ENCODE results near the gene OR10K1. TPM values are rescaled to one million over a fixed set of nuclear protein-coding genes. Genes with fewer than 3 reads are reported as not detected.

The OR10K1 gene
- total RNA-seq, 1 experiment from 2014 or later, result not detected

DNA sequence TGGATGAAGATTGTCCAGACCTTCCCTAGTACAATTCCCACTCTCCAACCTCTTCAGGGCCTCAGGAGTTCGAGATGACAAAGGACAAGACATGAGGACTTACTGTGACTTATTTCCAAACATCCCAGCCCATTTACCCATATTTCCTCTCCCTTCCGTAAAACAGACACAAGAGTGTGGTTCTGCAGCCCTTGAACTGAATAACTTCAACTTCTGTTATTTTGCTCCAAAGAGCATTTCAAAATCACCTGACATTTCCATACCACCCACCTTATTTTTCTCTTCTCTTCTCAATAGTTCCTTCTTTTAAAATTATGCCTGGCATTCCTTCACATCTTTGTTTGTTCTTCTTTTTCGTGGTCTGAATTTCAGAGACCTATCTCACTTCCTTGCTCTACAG is 26.9 kb upstream of the OR10K1 start:
- no peaks in the 10 kb centered on the region for H3K27me3 Mint-ChIP-seq (ENCODE audit: low read depth)
- CTCF ChIA-PET, result no interaction called here
- POLR2A ChIA-PET, result no interaction called here
- H3K4me3 Mint-ChIP-seq, result no peak overlapping the region
- peaks cover 25% of the 10 kb centered on the region for H3K9me3 Mint-ChIP-seq
- TF ChIP-seq TEAD4 (CRISPR knock-in tag; IDR thresholded peaks at IDR 0.05), result no peak
- TF ChIP-seq FOXK1 (CRISPR knock-in tag; IDR thresholded peaks at IDR 0.05), result no peak
- TF ChIP-seq NR2C2 (CRISPR knock-in tag; IDR thresholded peaks at IDR 0.05), result no peak
- TF ChIP-seq OVOL2 (CRISPR knock-in tag; IDR thresholded peaks at IDR 0.05; ENCODE audit: borderline replicate concordance), result no peak
- TF ChIP-seq, protein P1, sequence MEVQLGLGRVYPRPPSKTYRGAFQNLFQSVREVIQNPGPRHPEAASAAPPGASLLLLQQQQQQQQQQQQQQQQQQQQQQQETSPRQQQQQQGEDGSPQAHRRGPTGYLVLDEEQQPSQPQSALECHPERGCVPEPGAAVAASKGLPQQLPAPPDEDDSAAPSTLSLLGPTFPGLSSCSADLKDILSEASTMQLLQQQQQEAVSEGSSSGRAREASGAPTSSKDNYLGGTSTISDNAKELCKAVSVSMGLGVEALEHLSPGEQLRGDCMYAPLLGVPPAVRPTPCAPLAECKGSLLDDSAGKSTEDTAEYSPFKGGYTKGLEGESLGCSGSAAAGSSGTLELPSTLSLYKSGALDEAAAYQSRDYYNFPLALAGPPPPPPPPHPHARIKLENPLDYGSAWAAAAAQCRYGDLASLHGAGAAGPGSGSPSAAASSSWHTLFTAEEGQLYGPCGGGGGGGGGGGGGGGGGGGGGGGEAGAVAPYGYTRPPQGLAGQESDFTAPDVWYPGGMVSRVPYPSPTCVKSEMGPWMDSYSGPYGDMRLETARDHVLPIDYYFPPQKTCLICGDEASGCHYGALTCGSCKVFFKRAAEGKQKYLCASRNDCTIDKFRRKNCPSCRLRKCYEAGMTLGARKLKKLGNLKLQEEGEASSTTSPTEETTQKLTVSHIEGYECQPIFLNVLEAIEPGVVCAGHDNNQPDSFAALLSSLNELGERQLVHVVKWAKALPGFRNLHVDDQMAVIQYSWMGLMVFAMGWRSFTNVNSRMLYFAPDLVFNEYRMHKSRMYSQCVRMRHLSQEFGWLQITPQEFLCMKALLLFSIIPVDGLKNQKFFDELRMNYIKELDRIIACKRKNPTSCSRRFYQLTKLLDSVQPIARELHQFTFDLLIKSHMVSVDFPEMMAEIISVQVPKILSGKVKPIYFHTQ (CRISPR knock-in tag; IDR thresholded peaks at IDR 0.05), result no peak
- TF ChIP-seq PRRX2 (CRISPR knock-in tag; IDR thresholded peaks at IDR 0.05), result no peak
- TF ChIP-seq, protein P2, sequence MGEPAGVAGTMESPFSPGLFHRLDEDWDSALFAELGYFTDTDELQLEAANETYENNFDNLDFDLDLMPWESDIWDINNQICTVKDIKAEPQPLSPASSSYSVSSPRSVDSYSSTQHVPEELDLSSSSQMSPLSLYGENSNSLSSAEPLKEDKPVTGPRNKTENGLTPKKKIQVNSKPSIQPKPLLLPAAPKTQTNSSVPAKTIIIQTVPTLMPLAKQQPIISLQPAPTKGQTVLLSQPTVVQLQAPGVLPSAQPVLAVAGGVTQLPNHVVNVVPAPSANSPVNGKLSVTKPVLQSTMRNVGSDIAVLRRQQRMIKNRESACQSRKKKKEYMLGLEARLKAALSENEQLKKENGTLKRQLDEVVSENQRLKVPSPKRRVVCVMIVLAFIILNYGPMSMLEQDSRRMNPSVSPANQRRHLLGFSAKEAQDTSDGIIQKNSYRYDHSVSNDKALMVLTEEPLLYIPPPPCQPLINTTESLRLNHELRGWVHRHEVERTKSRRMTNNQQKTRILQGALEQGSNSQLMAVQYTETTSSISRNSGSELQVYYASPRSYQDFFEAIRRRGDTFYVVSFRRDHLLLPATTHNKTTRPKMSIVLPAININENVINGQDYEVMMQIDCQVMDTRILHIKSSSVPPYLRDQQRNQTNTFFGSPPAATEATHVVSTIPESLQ (CRISPR knock-in tag; IDR thresholded peaks at IDR 0.05), result no peak
- TF ChIP-seq CREM (CRISPR knock-in tag; IDR thresholded peaks at IDR 0.05), result no peak
- TF ChIP-seq ZNF263 (CRISPR knock-in tag; IDR thresholded peaks at IDR 0.05; ENCODE audit: low read depth), result no peak
- TF ChIP-seq, protein P3, sequence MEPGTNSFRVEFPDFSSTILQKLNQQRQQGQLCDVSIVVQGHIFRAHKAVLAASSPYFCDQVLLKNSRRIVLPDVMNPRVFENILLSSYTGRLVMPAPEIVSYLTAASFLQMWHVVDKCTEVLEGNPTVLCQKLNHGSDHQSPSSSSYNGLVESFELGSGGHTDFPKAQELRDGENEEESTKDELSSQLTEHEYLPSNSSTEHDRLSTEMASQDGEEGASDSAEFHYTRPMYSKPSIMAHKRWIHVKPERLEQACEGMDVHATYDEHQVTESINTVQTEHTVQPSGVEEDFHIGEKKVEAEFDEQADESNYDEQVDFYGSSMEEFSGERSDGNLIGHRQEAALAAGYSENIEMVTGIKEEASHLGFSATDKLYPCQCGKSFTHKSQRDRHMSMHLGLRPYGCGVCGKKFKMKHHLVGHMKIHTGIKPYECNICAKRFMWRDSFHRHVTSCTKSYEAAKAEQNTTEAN (CRISPR knock-in tag; IDR thresholded peaks at IDR 0.05), result no peak
- no peak for TF ChIP-seq ETV6 (CRISPR knock-in tag; IDR thresholded peaks at IDR 0.05)
- no peak for TF ChIP-seq TCF7 (CRISPR knock-in tag; IDR thresholded peaks at IDR 0.05; ENCODE audit: low read depth)
- TF ChIP-seq, protein P4, sequence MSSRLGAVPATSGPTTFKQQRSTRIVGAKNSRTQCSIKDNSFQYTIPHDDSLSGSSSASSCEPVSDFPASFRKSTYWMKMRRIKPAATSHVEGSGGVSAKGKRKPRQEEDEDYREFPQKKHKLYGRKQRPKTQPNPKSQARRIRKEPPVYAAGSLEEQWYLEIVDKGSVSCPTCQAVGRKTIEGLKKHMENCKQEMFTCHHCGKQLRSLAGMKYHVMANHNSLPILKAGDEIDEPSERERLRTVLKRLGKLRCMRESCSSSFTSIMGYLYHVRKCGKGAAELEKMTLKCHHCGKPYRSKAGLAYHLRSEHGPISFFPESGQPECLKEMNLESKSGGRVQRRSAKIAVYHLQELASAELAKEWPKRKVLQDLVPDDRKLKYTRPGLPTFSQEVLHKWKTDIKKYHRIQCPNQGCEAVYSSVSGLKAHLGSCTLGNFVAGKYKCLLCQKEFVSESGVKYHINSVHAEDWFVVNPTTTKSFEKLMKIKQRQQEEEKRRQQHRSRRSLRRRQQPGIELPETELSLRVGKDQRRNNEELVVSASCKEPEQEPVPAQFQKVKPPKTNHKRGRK (CRISPR knock-in tag; IDR thresholded peaks at IDR 0.05; ENCODE audit: borderline replicate concordance), result no peak
- TF ChIP-seq ELF4 (CRISPR knock-in tag; IDR thresholded peaks at IDR 0.05; ENCODE audit: low read depth), result no peak
- no peak for TF ChIP-seq MYBL2 (CRISPR knock-in tag; IDR thresholded peaks at IDR 0.05)
- TF ChIP-seq, protein P5, sequence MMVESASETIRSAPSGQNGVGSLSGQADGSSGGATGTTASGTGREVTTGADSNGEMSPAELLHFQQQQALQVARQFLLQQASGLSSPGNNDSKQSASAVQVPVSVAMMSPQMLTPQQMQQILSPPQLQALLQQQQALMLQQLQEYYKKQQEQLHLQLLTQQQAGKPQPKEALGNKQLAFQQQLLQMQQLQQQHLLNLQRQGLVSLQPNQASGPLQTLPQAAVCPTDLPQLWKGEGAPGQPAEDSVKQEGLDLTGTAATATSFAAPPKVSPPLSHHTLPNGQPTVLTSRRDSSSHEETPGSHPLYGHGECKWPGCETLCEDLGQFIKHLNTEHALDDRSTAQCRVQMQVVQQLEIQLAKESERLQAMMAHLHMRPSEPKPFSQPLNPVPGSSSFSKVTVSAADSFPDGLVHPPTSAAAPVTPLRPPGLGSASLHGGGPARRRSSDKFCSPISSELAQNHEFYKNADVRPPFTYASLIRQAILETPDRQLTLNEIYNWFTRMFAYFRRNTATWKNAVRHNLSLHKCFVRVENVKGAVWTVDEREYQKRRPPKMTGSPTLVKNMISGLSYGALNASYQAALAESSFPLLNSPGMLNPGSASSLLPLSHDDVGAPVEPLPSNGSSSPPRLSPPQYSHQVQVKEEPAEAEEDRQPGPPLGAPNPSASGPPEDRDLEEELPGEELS (CRISPR knock-in tag; IDR thresholded peaks at IDR 0.05), result no peak
- TF ChIP-seq, protein P6, sequence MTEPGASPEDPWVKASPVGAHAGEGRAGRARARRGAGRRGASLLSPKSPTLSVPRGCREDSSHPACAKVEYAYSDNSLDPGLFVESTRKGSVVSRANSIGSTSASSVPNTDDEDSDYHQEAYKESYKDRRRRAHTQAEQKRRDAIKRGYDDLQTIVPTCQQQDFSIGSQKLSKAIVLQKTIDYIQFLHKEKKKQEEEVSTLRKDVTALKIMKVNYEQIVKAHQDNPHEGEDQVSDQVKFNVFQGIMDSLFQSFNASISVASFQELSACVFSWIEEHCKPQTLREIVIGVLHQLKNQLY (CRISPR knock-in tag; IDR thresholded peaks at IDR 0.05), result no peak
- TF ChIP-seq, protein P7, sequence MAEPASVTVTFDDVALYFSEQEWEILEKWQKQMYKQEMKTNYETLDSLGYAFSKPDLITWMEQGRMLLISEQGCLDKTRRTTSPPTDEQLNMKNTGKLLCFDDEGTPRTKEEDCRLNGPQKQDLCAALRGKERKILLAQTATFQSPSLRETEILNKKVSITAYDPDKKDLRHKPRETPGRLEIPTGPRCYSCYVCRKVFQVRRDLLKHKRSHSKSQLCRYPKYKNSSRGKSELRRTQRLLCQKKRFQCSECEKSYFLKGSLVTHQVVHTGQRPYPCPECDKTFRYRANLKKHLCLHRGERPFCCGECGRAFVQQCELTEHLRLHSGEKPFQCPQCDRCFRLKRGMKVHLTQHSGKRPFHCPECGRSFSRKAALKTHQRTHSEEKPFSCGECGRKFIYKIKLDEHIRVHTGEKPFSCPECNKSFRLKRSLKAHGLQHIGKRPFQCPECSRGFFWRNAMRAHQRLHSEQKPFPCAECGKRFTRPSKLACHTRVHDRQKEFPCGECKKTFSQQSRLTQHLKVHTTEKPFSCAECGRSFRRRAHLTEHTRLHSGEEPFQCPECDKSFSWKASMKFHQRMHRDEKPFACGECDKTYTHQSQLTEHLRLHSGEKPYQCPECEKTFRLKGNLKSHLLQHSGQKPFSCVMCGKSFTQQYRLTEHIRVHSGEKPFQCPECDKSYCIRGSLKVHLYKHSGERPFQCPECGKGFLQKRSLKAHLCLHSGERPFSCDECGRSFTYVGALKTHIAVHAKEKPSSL (CRISPR knock-in tag; conservative IDR thresholded peaks at IDR 0.05), result no peak
- no peak for TF ChIP-seq RELA (CRISPR knock-in tag; IDR thresholded peaks at IDR 0.05; ENCODE audit: borderline replicate concordance)
- no peak for TF ChIP-seq GRHL2 (CRISPR knock-in tag; IDR thresholded peaks at IDR 0.05; ENCODE audit: insufficient replicate concordance, severe bottlenecking)
- H3K4me1 Mint-ChIP-seq, result peaks cover 5% of the 10 kb centered on the region
- ATAC-seq (no peak), DNase-seq (ENCODE audit: low spot score) (no peak)
- H3K27ac Mint-ChIP-seq, result no peak overlapping the region
- H3K36me3 Mint-ChIP-seq, result peaks cover 12% of the 10 kb centered on the region
